H1 (cell line): Measurements from ENCODE around the gene STAT2. TPM values are rescaled to one million over a fixed set of nuclear protein-coding genes. Genes with fewer than 3 reads are reported as not detected.

Experiments
- CTCF ChIA-PET: fragments of 300-600 bp; sonication (Branson Sonifier 250); formaldehyde crosslinking; loops from one replicate; lab custom pipeline; 2021; ENCODE audit not compliant: partially characterized antibody; lab: Charles Lee
- POLR2A ChIA-PET: fragments of 300-600 bp; sonication (Branson Sonifier 250); formaldehyde crosslinking; loops from one replicate; lab custom pipeline; 2021; ENCODE audit warnings: inconsistent platforms; ENCODE audit not compliant: partially characterized antibody; lab: Charles Lee
- DNase-seq, 2 experiments: peaks; one replicate each; pipeline versions ENCODE4 v3.0.0 to v3.0.0-alpha.2; 2010 to 2022; ENCODE audit warnings: low spot score in 2 of 2, low read depth in 1 of 2, mixed read lengths in 1 of 2
- FAIRE-seq: peaks from 2 replicates; lab custom pipeline; 2011; peaks lifted over from hg19 to GRCh38; lab: Jason Lieb, UNC
- H2AFZ ChIP-seq: 2 replicates; pipeline ENCODE4 v1.8.1; 2012; ENCODE audit warnings: low read length, inconsistent platforms
- H2AK5ac ChIP-seq: 2 replicates; pipeline ENCODE4 v1.6.1; 2013; ENCODE audit warnings: low read depth, low read length
- H2BK120ac ChIP-seq: replicated peaks from 2 replicates; pipeline ENCODE3; 2013; ENCODE audit warnings: low read depth, low read length, inconsistent platforms
- H2BK12ac ChIP-seq: 2 replicates; pipeline ENCODE4 v1.6.1; 2013; ENCODE audit warnings: low read depth, low read length
- H2BK15ac ChIP-seq: 2 replicates; pipeline ENCODE4 v1.6.1; 2013; ENCODE audit warnings: low read length
- H2BK20ac ChIP-seq: 2 replicates; pipeline ENCODE4 v1.6.1; 2013; ENCODE audit warnings: low read length
- H2BK5ac ChIP-seq: 2 replicates; pipeline ENCODE4 v1.6.1; 2013; ENCODE audit warnings: low read depth, low read length
- H3K14ac ChIP-seq: 2 replicates; pipeline ENCODE4 v1.6.1; 2013; ENCODE audit warnings: inconsistent platforms; ENCODE audit not compliant: insufficient read length
- H3K18ac ChIP-seq: 2 replicates; pipeline ENCODE4 v1.6.1; 2013; ENCODE audit warnings: low read length; ENCODE audit errors: extremely low read depth
- H3K23ac ChIP-seq: 2 replicates; pipeline ENCODE4 v1.6.1; 2013; ENCODE audit warnings: inconsistent platforms; ENCODE audit not compliant: insufficient read length
- H3K23me2 ChIP-seq: 2 replicates; pipeline ENCODE4 v1.6.1; 2013; ENCODE audit warnings: low read depth, low read length
- H3K27ac ChIP-seq: 2 replicates; pipeline ENCODE4 v1.6.1; 2011; ENCODE audit warnings: low read depth, low read length, inconsistent platforms
- H3K27me3 ChIP-seq, 4 experiments: replicated peaks in 1 of 4; 1 replicate in 1 of 4; 2 replicates in 3 of 4; pipeline versions ENCODE4 v1.6.1 to v1.8.1; 2011 to 2013; ENCODE audit warnings: low read length in 3 of 4, mild to moderate bottlenecking in 3 of 4, inconsistent platforms in 2 of 4, mixed read lengths in 2 of 4, moderate library complexity in 1 of 4; ENCODE audit not compliant: control insufficient read depth in 3 of 4, insufficient read depth in 3 of 4; ENCODE audit errors: extremely low read depth in 1 of 4
- H3K36me3 ChIP-seq, 4 experiments: 2 replicates each; pipeline versions ENCODE4 v1.6.1 to v1.8.1; 2011 to 2013; ENCODE audit warnings: mild to moderate bottlenecking in 4 of 4, low read length in 3 of 4, moderate library complexity in 2 of 4, control low read depth in 1 of 4, inconsistent platforms in 1 of 4; ENCODE audit not compliant: insufficient read depth in 4 of 4, control insufficient read depth in 2 of 4
- H3K4ac ChIP-seq: replicated peaks from 2 replicates; pipeline ENCODE3; 2013; ENCODE audit warnings: low read length, low read depth, mixed read lengths, inconsistent platforms; ENCODE audit not compliant: insufficient read length
- H3K4me1 ChIP-seq, 4 experiments: replicated peaks in 1 of 4; 1 replicate in 1 of 4; 2 replicates in 3 of 4; pipeline versions ENCODE4 v1.6.1 to v1.8.1; 2011 to 2013; ENCODE audit warnings: low read length in 3 of 4, inconsistent platforms in 2 of 4, mixed read lengths in 1 of 4; ENCODE audit not compliant: insufficient read depth in 4 of 4, control insufficient read depth in 3 of 4
- H3K4me2 ChIP-seq, 2 experiments: 2 replicates each; pipeline versions ENCODE4 v1.6.1 to v1.8.1; 2011 to 2013; ENCODE audit warnings: low read depth in 2 of 2, low read length in 2 of 2, control low read depth in 1 of 2, inconsistent platforms in 1 of 2, mild to moderate bottlenecking in 1 of 2; ENCODE audit not compliant: insufficient read depth in 1 of 2
- H3K4me3 ChIP-seq, 4 experiments: fragments of 200-600, 300-600 bp in 1 of 4; sonication (generic), shearing (Covaris generic), sonication (Bioruptor Twin) in 1 of 4; 2 replicates each; pipeline versions ENCODE4 v1.5.1 to v1.8.1; 2011 to 2016; ENCODE audit warnings: low read length in 4 of 4, low read depth in 3 of 4, control low read depth in 2 of 4, inconsistent platforms in 2 of 4, mild to moderate bottlenecking in 2 of 4, mixed read lengths in 1 of 4, moderate library complexity in 1 of 4; ENCODE audit not compliant: insufficient read depth in 2 of 4; ENCODE audit errors: extremely low read depth in 1 of 4
- H3K56ac ChIP-seq: replicated peaks from 2 replicates; pipeline ENCODE3; 2013; ENCODE audit warnings: low read depth, mild to moderate bottlenecking, mixed read lengths, low read length, inconsistent platforms; ENCODE audit not compliant: insufficient read length
- H3K79me1 ChIP-seq: 2 replicates; pipeline ENCODE4 v1.6.1; 2013; ENCODE audit warnings: low read depth, low read length, control low read depth
- H3K79me2 ChIP-seq, 2 experiments: 2 replicates each; pipeline versions ENCODE4 v1.6.1 to v1.8.1; 2012 to 2013; ENCODE audit warnings: low read length in 2 of 2, mild to moderate bottlenecking in 2 of 2, inconsistent platforms in 1 of 2; ENCODE audit not compliant: insufficient read depth in 2 of 2, control insufficient read depth in 1 of 2
- H3K9ac ChIP-seq, 4 experiments: replicated peaks in 1 of 4; 1 replicate in 1 of 4; 2 replicates in 3 of 4; pipeline versions ENCODE4 v1.6.1 to v1.8.1; 2011 to 2013; ENCODE audit warnings: low read depth in 3 of 4, low read length in 3 of 4, control low read depth in 2 of 4, mild to moderate bottlenecking in 2 of 4, moderate library complexity in 2 of 4, inconsistent platforms in 1 of 4; ENCODE audit errors: extremely low read depth in 1 of 4
- H3K9me3 ChIP-seq, 2 experiments: 2 replicates each; pipeline versions ENCODE4 v1.6.1 to v1.8.1; 2012 to 2013; ENCODE audit warnings: mild to moderate bottlenecking in 2 of 2, moderate library complexity in 2 of 2, control low read depth in 1 of 2, inconsistent platforms in 1 of 2, low read depth in 1 of 2, low read length in 1 of 2, mixed read lengths in 1 of 2; ENCODE audit not compliant: insufficient read depth in 2 of 2
- H4K20me1 ChIP-seq, 2 experiments: replicated peaks in 1 of 2; 2 replicates each; pipeline versions ENCODE3 to v1.8.1; 2011 to 2013; ENCODE audit warnings: inconsistent platforms in 2 of 2, low read length in 2 of 2, mild to moderate bottlenecking in 1 of 2; ENCODE audit not compliant: insufficient read depth in 2 of 2, control insufficient read depth in 1 of 2
- H4K5ac ChIP-seq: 2 replicates; pipeline ENCODE4 v1.6.1; 2013; ENCODE audit warnings: low read length, low read depth, mixed read lengths, inconsistent platforms; ENCODE audit not compliant: insufficient read length
- H4K8ac ChIP-seq: 2 replicates; pipeline ENCODE4 v1.8.0; 2013; ENCODE audit warnings: mild to moderate bottlenecking, moderate library complexity, low read length, inconsistent platforms; ENCODE audit not compliant: insufficient read depth; ENCODE audit errors: extremely low read depth
- H4K91ac ChIP-seq: replicated peaks from 2 replicates; pipeline ENCODE3; 2013; ENCODE audit warnings: low read length, mixed read lengths, inconsistent platforms; ENCODE audit not compliant: insufficient read length
- BRCA1 ChIP-seq: IDR thresholded peaks from 2 replicates; pipeline ENCODE4 v1.6.1; 2012; ENCODE audit warnings: low read depth, low read length, improper control_type of control experiment
- GTF2F1 ChIP-seq: IDR thresholded peaks from 2 replicates; pipeline ENCODE4 v1.6.1; 2012; ENCODE audit warnings: low read depth, low read length, improper control_type of control experiment, borderline replicate concordance
- JUN ChIP-seq: IDR thresholded peaks from 2 replicates; pipeline ENCODE4 v1.6.1; 2011; ENCODE audit warnings: low read depth, mild to moderate bottlenecking, improper control_type of control experiment, low read length
- TCF12 ChIP-seq: IDR thresholded peaks from 2 replicates; pipeline ENCODE4 v1.6.1; 2011; ENCODE audit warnings: low read depth, mild to moderate bottlenecking, low read length
- WGBS, 2 experiments: shearing (Covaris generic) in 1 of 2; methylation state at CpG; one replicate each; pipeline versions ENCODE4 v1.1.6 to v1.1.7; 2013 to 2015; ENCODE audit warnings: low lambda C conversion rate in 2 of 2, mixed read lengths in 2 of 2, inconsistent platforms in 1 of 2, low coverage in 1 of 2, missing lambda C conversion rate in 1 of 2; ENCODE audit not compliant: insufficient replicate concordance in 2 of 2, insufficient coverage in 1 of 2, insufficient read length in 1 of 2; ENCODE audit errors: extremely low coverage in 1 of 2, missing lambda C conversion rate in 1 of 2; 5-methylcytosine and 5-hydroxymethylcytosine counted together
- polyA plus RNA-seq, 7 experiments: library from polyadenylated mRNA; depleted of rRNA in 3 of 7; stranded (reverse) in 5 of 7; unstranded in 2 of 7; fragments of >200 nt in 5 of 7; fragments of 200-250 nt in 2 of 7; gene quantifications; 1 replicate in 5 of 7; 2 replicates in 1 of 7; 4 replicates in 1 of 7; pipeline versions ENCODE4 v1.2.1 to v1.2.3, GENCODE V29; 2011 to 2013; ENCODE audit warnings: missing spikeins in 2 of 7, mixed read lengths in 2 of 7
- total RNA-seq: library from RNA; stranded (reverse); fragmentation: NEBNext Ultra II Directional; extraction: Animal tissue kit (Norgen Biotek cat#: 25700); gene quantifications from 2 replicates; pipeline ENCODE4 v1.2.1, GENCODE V29; 2021

STAT2 gene
- total and polyA plus RNA-seq, 2 of the 8 experiments (the other 6 are each of a cell fraction or from before 2014, with no cell fraction given): 37.1 to 44.7 TPM

DNA sequence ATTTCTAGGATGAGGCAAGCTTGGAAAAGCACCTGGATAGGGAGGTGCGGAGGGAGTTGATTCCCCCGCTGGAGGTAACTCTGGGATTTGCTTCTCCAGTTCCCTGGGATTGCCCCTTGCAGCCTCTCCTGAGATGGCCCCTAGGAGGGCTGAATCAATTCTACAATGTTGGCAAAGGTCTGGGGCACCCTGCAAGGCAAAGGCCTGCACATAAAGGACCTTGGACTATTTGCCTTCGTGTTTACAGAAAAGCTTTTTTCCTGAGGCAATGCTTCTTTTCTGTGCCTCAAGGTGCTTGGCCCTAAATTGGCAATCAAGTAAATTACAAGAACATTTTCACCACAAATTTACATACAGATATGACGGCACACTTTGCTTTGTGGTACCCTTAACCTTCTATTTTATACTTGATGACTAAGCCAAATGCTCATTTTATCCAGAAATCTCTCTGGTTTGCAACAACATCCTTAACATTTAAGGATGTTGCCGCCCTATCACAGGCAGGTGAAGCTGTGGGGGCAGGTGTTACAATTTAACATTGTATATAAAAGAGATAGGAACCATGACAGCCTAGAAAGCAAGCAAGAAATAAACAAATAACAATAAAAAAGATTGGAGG lies 49.0 kb upstream of the STAT2 start:
- POLR2A ChIA-PET: interaction anchor here (1.0 to 1.2 kb wide), 2 partner anchors 8 to 60 kb away, joined by 3 read pairs; no protein-coding TSS in a partner anchor
- Histone ChIP-seq H2AFZ (no peak overlapping the region), H3K23ac (no peak overlapping the region), H3K27ac (no peak overlapping the region), H3K18ac (no peak overlapping the region), H4K91ac (no peak overlapping the region), H4K5ac (no peak overlapping the region), H3K4me2 (no peak overlapping the region), H3K36me3 (peaks cover 0 to 4% (median 0%) of the 10 kb centered on the region in 4 experiments; a peak in 1 of 8 replicates), H3K56ac (no peak overlapping the region), H2AK5ac (no peak overlapping the region), H2BK5ac (no peak overlapping the region), H2BK12ac (no peak overlapping the region), H3K14ac (no peak overlapping the region), H3K79me2 (no peaks in the 10 kb centered on the region), H3K23me2 (no peaks in the 10 kb centered on the region), H4K20me1 (peaks cover 0 to 6% of the 10 kb centered on the region in 2 experiments), H4K8ac (no peak overlapping the region), H3K9me3 (no peaks in the 10 kb centered on the region), H3K27me3 (no peaks in the 10 kb centered on the region), H3K9ac (no peak overlapping the region), H2BK15ac (no peak overlapping the region), H3K4me1 (no peaks in the 10 kb centered on the region), H2BK120ac (no peak overlapping the region), H3K4ac (no peak overlapping the region), H2BK20ac (no peak overlapping the region), H3K4me3 (no peak overlapping the region), H3K79me1 (no peaks in the 10 kb centered on the region)
- no peak for DNase-seq
- FAIRE-seq: no peak
- CTCF ChIA-PET: interaction anchor here (1.1 to 1.4 kb wide), 2 partner anchors 32 to 55 kb away, joined by 3 to 5 read pairs; no protein-coding TSS in a partner anchor
- whole genome bisulfite sequencing, 2 experiments: 86% methylated on average over 5 of the region's 5 CpGs; no CpG with 5 or more reads in 1 of the 2 experiments
- no peak for TF ChIP-seq BRCA1
- TF ChIP-seq TCF12: no peak
- TF ChIP-seq GTF2F1: no peak
- TF ChIP-seq JUN: no peak
